Fibroblast of the aortic adventitia (primary cell): ENCODE results near the gene SIRT1. TPM values are rescaled to one million over a fixed set of nuclear protein-coding genes. Genes with fewer than 3 reads are reported as not detected.

ENCODE experiments used
- DNase-seq: peaks from one replicate; pipeline ENCODE4 v3.0.0-alpha.2; 2010; ENCODE audit warnings: low read depth
- H3K4me3 ChIP-seq: 2 replicates; pipeline ENCODE4 v1.5.1; 2011; ENCODE audit warnings: low read depth, mild to moderate bottlenecking, control low read depth, low read length, moderate library complexity
- total RNA-seq: library from RNA; depleted of rRNA; stranded (reverse); fragments of >200 nt; gene quantifications from 2 replicates; pipeline ENCODE4 v1.2.3, GENCODE V29; 2012; ENCODE audit warnings: low replicate concordance
- TF ChIP-seq, protein P1 (sequence below): IDR thresholded peaks from 2 replicates; pipeline ENCODE4 v1.5.1; 2011; ENCODE audit warnings: mild to moderate bottlenecking, low read length, control low read depth, inconsistent platforms; ENCODE audit not compliant: insufficient read depth

Gene SIRT1
- total RNA-seq, 1 donor: 19.4 TPM

DNA sequence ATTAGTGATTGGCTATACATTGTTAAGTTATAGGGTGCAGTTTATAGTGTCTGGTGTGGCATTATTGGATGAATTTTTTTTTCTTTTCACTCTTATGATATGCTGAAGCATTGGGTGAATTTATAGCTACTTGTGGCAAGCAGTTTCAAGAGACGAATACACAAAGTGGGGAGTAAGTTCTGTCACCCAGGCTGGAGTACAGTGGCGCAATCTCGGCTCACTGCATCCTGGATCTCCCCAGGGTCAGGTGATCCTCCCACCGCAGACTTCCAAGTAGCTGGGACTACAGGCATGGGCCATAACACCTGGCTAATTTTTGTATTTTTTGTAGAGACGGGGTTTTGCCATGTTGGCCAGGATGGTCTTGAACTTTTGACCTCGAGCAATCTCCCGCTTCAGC, 6.3 kb upstream of the SIRT1 start:
- DNase-seq: no peak
- H3K4me3 ChIP-seq: no peak overlapping the region
- TF ChIP-seq, protein P1, sequence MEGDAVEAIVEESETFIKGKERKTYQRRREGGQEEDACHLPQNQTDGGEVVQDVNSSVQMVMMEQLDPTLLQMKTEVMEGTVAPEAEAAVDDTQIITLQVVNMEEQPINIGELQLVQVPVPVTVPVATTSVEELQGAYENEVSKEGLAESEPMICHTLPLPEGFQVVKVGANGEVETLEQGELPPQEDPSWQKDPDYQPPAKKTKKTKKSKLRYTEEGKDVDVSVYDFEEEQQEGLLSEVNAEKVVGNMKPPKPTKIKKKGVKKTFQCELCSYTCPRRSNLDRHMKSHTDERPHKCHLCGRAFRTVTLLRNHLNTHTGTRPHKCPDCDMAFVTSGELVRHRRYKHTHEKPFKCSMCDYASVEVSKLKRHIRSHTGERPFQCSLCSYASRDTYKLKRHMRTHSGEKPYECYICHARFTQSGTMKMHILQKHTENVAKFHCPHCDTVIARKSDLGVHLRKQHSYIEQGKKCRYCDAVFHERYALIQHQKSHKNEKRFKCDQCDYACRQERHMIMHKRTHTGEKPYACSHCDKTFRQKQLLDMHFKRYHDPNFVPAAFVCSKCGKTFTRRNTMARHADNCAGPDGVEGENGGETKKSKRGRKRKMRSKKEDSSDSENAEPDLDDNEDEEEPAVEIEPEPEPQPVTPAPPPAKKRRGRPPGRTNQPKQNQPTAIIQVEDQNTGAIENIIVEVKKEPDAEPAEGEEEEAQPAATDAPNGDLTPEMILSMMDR: no peak

DNA sequence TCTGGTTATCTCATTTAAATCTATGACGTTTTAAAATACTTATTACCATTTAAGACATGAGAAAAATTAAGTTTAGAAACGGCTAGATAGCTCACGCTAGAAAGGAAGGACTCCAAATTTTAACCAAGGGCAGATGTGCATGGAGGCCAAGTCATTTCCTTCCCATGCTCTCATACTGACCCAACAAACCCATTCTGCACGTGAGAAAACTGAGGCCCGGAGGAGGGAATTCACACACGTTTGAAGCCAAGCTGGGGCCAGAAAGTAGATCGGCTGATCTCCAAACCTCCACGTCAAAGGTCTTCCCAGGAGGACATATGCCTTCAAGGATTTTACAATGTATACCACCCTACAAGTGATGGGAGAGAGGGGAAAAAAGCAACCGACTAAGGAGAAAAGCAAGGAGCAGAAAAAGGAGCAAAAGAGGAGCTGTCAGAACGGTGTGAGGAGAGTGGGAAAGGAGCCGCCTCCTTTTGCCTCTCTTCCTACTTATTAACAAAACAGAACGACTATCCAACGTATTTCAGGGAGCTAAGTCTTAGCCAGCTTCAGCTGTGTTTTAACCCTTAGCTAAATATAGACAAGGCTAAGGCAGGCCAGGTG, 645 bp upstream of the SIRT1 start:
- peak overlapping the region; percentile 71 for H3K4me3 ChIP-seq
- TF ChIP-seq, protein P1: no peak
- DNase-seq: peak; percentile 40

DNA sequence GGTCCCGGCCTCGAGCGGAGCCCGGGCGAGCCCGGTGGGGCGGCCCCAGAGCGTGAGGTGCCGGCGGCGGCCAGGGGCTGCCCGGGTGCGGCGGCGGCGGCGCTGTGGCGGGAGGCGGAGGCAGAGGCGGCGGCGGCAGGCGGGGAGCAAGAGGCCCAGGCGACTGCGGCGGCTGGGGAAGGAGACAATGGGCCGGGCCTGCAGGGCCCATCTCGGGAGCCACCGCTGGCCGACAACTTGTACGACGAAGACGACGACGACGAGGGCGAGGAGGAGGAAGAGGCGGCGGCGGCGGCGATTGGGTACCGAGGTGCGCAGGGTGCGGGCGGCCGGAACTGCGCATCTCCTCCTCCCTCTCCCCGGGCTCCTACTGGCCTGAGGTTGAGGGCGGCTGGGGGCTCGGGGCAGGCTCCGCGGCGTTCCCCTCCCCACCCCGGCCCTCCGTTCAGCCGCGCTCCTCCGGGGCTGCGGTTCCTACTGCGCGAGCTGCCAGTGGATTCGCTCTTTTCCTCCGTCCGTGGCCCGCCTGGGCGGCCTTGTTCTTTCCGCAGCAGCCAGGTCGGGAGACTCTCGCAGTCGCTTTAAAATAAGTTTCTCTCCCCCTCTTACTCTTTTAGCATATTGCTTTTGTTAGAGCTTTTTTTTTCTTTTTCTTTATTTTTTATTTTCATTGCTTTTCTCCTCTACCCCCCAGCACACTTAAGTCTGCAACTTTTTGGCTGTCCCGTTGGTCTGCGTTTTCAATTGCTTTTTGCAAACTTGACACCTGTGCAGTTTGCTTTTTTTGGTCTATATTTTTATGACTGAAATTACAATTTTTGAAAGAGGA, 600 bp downstream of the SIRT1 start:
- TF ChIP-seq, protein P1: no peak
- H3K4me3 ChIP-seq: peak overlapping the region; percentile 81

DNA sequence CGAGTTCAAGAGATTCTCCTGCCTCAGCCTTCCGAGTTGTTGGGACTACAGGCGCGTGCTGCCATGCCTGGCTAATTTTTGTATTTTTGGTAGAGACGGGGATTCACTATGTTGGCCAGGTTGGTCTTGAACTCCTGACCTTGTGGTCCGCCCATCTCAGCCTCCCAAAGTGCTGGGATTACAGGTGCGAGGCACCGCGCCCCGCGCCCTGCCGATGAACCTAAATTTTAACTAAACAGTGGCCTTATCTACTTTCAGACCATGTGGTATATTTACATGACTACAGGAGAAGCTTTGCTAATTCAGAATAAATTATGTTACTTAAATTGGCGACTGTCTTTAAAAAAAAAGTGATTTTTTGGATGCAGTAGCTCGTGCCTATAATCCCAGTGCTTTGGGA, 9.2 kb downstream of the SIRT1 start:
- no peak overlapping the region for H3K4me3 ChIP-seq
- TF ChIP-seq, protein P1: no peak
- no peak for DNase-seq

More for the DNA sequence above, 600 bp downstream of the SIRT1 start:
- DNase-seq: peak; percentile 64

DNA sequence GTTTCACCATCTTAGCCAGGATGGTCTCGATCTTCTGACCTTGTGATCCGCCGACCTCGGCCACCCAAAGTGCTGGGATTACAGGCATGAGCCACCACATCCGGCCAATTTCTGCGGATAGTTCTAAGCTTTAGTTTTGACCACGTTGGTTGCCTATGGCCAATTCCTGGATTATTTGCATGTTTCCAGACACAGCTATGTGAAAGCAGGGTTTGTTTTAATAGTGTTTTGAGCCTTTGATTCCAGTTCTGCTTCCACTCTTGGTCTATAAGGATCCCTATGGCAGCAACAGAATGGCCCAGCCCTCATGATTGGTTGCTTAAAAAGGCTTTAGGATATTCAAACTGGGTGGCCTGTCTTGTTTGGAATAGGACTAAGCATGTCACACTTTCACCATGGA, 19.1 kb downstream of the SIRT1 start:
- TF ChIP-seq, protein P1: no peak
- no peak overlapping the region for H3K4me3 ChIP-seq
- DNase-seq: no peak

DNA sequence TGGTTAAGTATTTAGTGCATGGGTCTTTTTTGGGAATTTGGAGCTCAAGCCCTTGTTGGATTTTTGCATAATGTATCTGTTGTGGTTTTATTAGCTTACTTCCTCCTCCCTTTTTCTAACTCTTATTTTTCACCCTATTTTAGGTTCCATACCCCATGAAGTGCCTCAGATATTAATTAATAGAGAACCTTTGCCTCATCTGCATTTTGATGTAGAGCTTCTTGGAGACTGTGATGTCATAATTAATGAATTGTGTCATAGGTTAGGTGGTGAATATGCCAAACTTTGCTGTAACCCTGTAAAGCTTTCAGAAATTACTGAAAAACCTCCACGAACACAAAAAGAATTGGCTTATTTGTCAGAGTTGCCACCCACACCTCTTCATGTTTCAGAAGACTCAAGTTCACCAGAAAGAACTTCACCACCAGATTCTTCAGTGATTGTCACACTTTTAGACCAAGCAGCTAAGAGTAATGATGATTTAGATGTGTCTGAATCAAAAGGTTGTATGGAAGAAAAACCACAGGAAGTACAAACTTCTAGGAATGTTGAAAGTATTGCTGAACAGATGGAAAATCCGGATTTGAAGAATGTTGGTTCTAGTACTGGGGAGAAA, 28.0 kb downstream of the SIRT1 start:
- TF ChIP-seq, protein P1: no peak
- no peak overlapping the region for H3K4me3 ChIP-seq
- DNase-seq: no peak
